Lower leg skin (tissue), 4 donors: ENCODE results near the gene FBXL19. TPM values are rescaled to one million over a fixed set of nuclear protein-coding genes. Genes with fewer than 3 reads are reported as not detected.

Experiments used
- DNase-seq, 2 donors: peaks; one replicate each; pipeline ENCODE4 v3.0.0-alpha.2; 2019; ENCODE audit warnings: low spot score in 2 of 2
- H3K4me3 ChIP-seq: fragments of 200-600 bp; sonication (generic); 2 replicates; pipeline ENCODE4 v1.5.1; 2017; ENCODE audit warnings: mild to moderate bottlenecking, low read depth; ENCODE audit not compliant: poor library complexity, severe bottlenecking
- CTCF ChIP-seq, 3 donors: fragments of 450-650 bp; IDR thresholded peaks; one replicate each; pipeline ENCODE4 v1.5.1; 2016; ENCODE audit warnings: antibody characterized with exemption in 3 of 3, mild to moderate bottlenecking in 3 of 3, moderate library complexity in 2 of 3
- POLR2A ChIP-seq, 2 donors: fragments of 450-650 bp; IDR thresholded peaks; one replicate each; pipeline ENCODE4 v1.6.1; 2016 to 2017; ENCODE audit warnings: antibody characterized with exemption in 2 of 2, mild to moderate bottlenecking in 1 of 2, moderate library complexity in 1 of 2
- WGBS, 2 donors: methylation state at CpG; one replicate each; pipeline ENCODE4 v1.1.5; 2018; 5-methylcytosine and 5-hydroxymethylcytosine counted together
- intact Hi-C: fragments of 100-400 bp; cut with DNase I; formaldehyde crosslinking; loops from one replicate; pipeline ENCODE4 v1.15.0; 2023; ENCODE audit warnings: low total_unique reads
- total RNA-seq, 4 donors: library from RNA; depleted of rRNA; stranded (reverse); fragments of >200 nt; gene quantifications; one replicate each; pipeline ENCODE4 v1.1.0, GENCODE V29; 2016

The FBXL19 gene
- total RNA-seq, 4 donors from 2014 or later, result 17.7 to 25.1 (median 22.1) TPM

- TF ChIP-seq CTCF (IDR thresholded peaks at IDR 0.05), result no peak
- TF ChIP-seq POLR2A (IDR thresholded peaks at IDR 0.05), result no peak
- no peak overlapping the region for H3K4me3 ChIP-seq
- 78 to 83% methylated on average over 4 of the region's 4 CpGs for WGBS, 2 donors
- intact Hi-C loops, result no loop called here
- no peak for DNase-seq
Observed at GRCh38 chr16:30882429-30883310, 40.7 kb upstream of the FBXL19 start.

GRCh38 chr16:30884760-30885159 lies 38.6 kb upstream of the FBXL19 start:
- no peak for DNase-seq
- intact Hi-C loops, result loop anchor here (1.0 kb wide), 1 partner anchor 34 kb away; no protein-coding TSS in a partner anchor
- H3K4me3 ChIP-seq, result no peak overlapping the region
- 77 to 81% methylated on average over 3 of the region's 3 CpGs for WGBS, 2 donors
- TF ChIP-seq CTCF (IDR thresholded peaks at IDR 0.05) (no peak), POLR2A (IDR thresholded peaks at IDR 0.05) (no peak)

GRCh38 chr16:30885196-30885595 lies 38.2 kb upstream of the FBXL19 start:
- no peak overlapping the region for H3K4me3 ChIP-seq
- 95 to 98% methylated on average over 9 of the region's 9 CpGs for WGBS, 2 donors
- intact Hi-C loops, result no loop called here
- TF ChIP-seq POLR2A (IDR thresholded peaks at IDR 0.05) (no peak), CTCF (IDR thresholded peaks at IDR 0.05) (no peak)
- no peak for DNase-seq

DNA sequence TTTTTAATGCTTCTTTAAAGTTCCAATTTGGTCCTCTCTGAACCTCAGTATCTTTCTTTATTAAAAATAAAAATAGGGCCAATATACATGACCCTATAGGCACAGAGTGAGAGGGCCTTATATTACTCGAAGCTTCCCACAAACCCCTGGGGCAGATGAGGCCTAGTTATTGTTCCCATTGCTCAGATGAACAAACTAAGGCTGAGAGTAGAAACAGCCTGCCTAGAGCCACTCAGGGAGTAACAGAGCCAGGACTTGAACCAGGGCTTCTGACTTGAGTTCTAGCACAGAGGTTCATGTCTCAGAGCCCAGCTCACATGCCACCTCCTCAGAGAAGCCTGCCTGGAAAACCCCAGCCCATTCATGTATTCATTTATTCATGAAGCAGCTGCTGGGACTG lies 37.2 kb upstream of the FBXL19 start:
- TF ChIP-seq POLR2A (IDR thresholded peaks at IDR 0.05), result no peak
- TF ChIP-seq CTCF (IDR thresholded peaks at IDR 0.05), result no peak
- intact Hi-C loops, result no loop called here

DNA sequence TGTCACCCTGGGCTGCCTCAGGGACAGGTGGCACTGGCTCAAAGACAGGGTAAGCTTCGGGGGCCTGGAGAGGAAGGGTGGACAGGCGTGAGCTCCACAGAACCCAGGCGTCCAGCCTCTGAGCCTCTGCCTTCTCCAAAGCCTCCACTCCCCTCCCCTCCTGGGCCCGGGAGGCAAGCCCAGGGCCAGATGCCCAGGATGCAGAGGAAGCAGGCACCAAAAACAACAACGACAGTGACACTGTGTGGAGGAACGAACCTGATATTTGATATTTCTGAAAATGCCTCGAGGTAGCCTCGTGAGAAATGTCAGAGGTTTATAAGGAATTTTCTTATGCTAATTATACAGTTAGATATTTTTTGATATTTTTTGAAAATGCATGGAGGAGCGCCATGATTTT lies 35.4 kb upstream of the FBXL19 start:
- intact Hi-C loops, result no loop called here
- TF ChIP-seq POLR2A (IDR thresholded peaks at IDR 0.05), result no peak
- TF ChIP-seq CTCF (IDR thresholded peaks at IDR 0.05), result no peak

More for the DNA sequence above, 37.2 kb upstream of the FBXL19 start:
- WGBS, 2 donors, result 94% methylated on average over 1 of the region's 1 CpG
- no peak for DNase-seq
- H3K4me3 ChIP-seq, result no peak overlapping the region

More for the DNA sequence above, 35.4 kb upstream of the FBXL19 start:
- no peak overlapping the region for H3K4me3 ChIP-seq
- no peak for DNase-seq
- 81 to 83% methylated on average over 9 of the region's 9 CpGs for WGBS, 2 donors
